HepG2 (cell line): Measurements from ENCODE around the gene TRIM10. TPM values are rescaled to one million over a fixed set of nuclear protein-coding genes. Genes with fewer than 3 reads are reported as not detected.

Source experiments
- ATAC-seq: fragments of 200-7000 bp; cut with Tn5 transposase; 3 replicates; pipeline ENCODE4 v1.9.1; 2020; ENCODE audit warnings: mild to moderate bottlenecking, moderate library complexity
- BruUV-seq: library from RNA; stranded (reverse); fragments of 400-500 nt; replicated peaks from 2 replicates; lab custom pipeline; 2021; lab: Mats Ljungman, UMichigan
- CTCF ChIA-PET: fragments of 300-600 bp; formaldehyde crosslinking; extraction: SDS; loops from one replicate; lab custom pipeline; 2021; ENCODE audit warnings: low total read pairs, inconsistent platforms, low intra/inter-chr PET ratio; lab: Yijun Ruan, JAX
- POLR2A ChIA-PET: fragments of 350-600 bp; sonication (Branson Sonifier 250); formaldehyde crosslinking; loops from one replicate; lab custom pipeline; 2020; ENCODE audit warnings: antibody characterized with exemption, inconsistent platforms; lab: Yijun Ruan, JAX
- DNase-seq: peaks from one replicate; pipeline ENCODE4 v3.0.0-alpha.2; 2015; ENCODE audit warnings: low spot score
- FAIRE-seq: peaks from 3 replicates; lab custom pipeline; 2011; peaks lifted over from hg19 to GRCh38; lab: Jason Lieb, UNC
- H2AFZ ChIP-seq: one replicate; pipeline ENCODE4 v1.6.1; 2011; ENCODE audit warnings: low read length, inconsistent platforms
- H3K27ac ChIP-seq: fragments of 300-600 bp; 3 replicates; pipeline ENCODE4 v1.8.0; 2011; ENCODE audit warnings: mixed run types, mild to moderate bottlenecking, mixed read lengths, low read length, inconsistent platforms; ENCODE audit not compliant: insufficient read depth; ENCODE audit errors: extremely low read length
- H3K27me3 ChIP-seq, 2 experiments: fragments of 200-600 bp in 1 of 2; 2 replicates in 1 of 2; 3 replicates in 1 of 2; pipeline versions ENCODE4 v1.6.0 to v1.8.0; 2011; ENCODE audit warnings: low read length in 2 of 2, mild to moderate bottlenecking in 2 of 2, moderate library complexity in 2 of 2, inconsistent platforms in 1 of 2; ENCODE audit not compliant: insufficient read depth in 2 of 2, control insufficient read depth in 1 of 2
- H3K36me3 ChIP-seq, 2 experiments: fragments of 200-600 bp in 1 of 2; replicated peaks in 1 of 2; 2 replicates in 1 of 2; 3 replicates in 1 of 2; pipeline versions ENCODE4 v1.5.1 to v1.8.0; 2011; ENCODE audit warnings: low read length in 2 of 2, inconsistent platforms in 1 of 2; ENCODE audit not compliant: insufficient read depth in 2 of 2, control insufficient read depth in 1 of 2
- H3K4me1 ChIP-seq: 2 replicates; pipeline ENCODE4 v1.5.1; 2012; ENCODE audit warnings: low read length, inconsistent platforms; ENCODE audit not compliant: insufficient read depth
- H3K4me2 ChIP-seq: 2 replicates; pipeline ENCODE4 v1.6.0; 2011; ENCODE audit warnings: low read depth, low read length, inconsistent platforms
- H3K4me3 ChIP-seq, 3 experiments: fragments of 200-600 bp in 1 of 3; sonication (generic), shearing (Covaris generic) in 1 of 3; replicated peaks in 1 of 3; 2 replicates each; pipeline ENCODE4 v1.5.1; 2011 to 2016; ENCODE audit warnings: low read length in 3 of 3, inconsistent platforms in 2 of 3, low read depth in 2 of 3, mild to moderate bottlenecking in 2 of 3, control low read depth in 1 of 3, mixed read lengths in 1 of 3; ENCODE audit not compliant: insufficient read depth in 1 of 3
- H3K79me2 ChIP-seq: one replicate; pipeline ENCODE4 v1.6.1; 2011; ENCODE audit warnings: low read length, inconsistent platforms; ENCODE audit not compliant: insufficient read depth
- H3K9ac ChIP-seq: 2 replicates; pipeline ENCODE4 v1.6.0; 2011; ENCODE audit warnings: mild to moderate bottlenecking, low read depth, low read length, inconsistent platforms; ENCODE audit not compliant: insufficient read depth
- H3K9me3 ChIP-seq: 2 replicates; pipeline ENCODE4 v1.5.1; 2012; ENCODE audit warnings: mild to moderate bottlenecking, low read length
- H4K20me1 ChIP-seq: 2 replicates; pipeline ENCODE4 v1.6.0; 2011; ENCODE audit warnings: inconsistent platforms, mild to moderate bottlenecking, low read length, moderate library complexity; ENCODE audit not compliant: insufficient read depth
- FOXK1 ChIP-seq: sonication (generic); formaldehyde crosslinking; IDR thresholded peaks from 2 replicates; pipeline ENCODE4 v1.4.0; 2020; ENCODE audit warnings: low read depth, missing genetic modification reagents, borderline replicate concordance
- MAF1 ChIP-seq: sonication (generic); formaldehyde crosslinking; IDR thresholded peaks from 2 replicates; pipeline ENCODE4 v1.5.0; 2020; ENCODE audit warnings: missing genetic modification reagents, borderline replicate concordance
- NCOA5 ChIP-seq: sonication (generic); formaldehyde crosslinking; IDR thresholded peaks from 2 replicates; pipeline ENCODE4 v1.4.0; 2020; ENCODE audit warnings: missing genetic modification reagents
- PAX8 ChIP-seq: sonication (generic); formaldehyde crosslinking; IDR thresholded peaks from 2 replicates; pipeline ENCODE4 v1.8.0; 2022; ENCODE audit warnings: mild to moderate bottlenecking, missing genetic modification reagents, borderline replicate concordance
- RFX1 ChIP-seq: fragments of 450-650 bp; IDR thresholded peaks from 2 replicates; pipeline ENCODE4 v1.6.1; 2017
- SMAD3 ChIP-seq: sonication (generic); formaldehyde crosslinking; IDR thresholded peaks from 2 replicates; pipeline ENCODE4 v1.4.0; 2020; ENCODE audit warnings: missing genetic modification reagents
- SNAPC2 ChIP-seq: sonication (generic); formaldehyde crosslinking; IDR thresholded peaks from 2 replicates; pipeline ENCODE4 v1.8.1; 2022; ENCODE audit warnings: mild to moderate bottlenecking, missing genetic modification reagents
- ZC3H13 ChIP-seq: sonication (generic); formaldehyde crosslinking; IDR thresholded peaks from 2 replicates; pipeline ENCODE4 v1.8.1; 2023; ENCODE audit warnings: mild to moderate bottlenecking, missing genetic modification reagents, moderate library complexity
- ZIK1 ChIP-seq: sonication (generic); formaldehyde crosslinking; IDR thresholded peaks from 2 replicates; pipeline ENCODE4 v1.5.0; 2020; ENCODE audit warnings: mild to moderate bottlenecking, low read depth, missing genetic modification reagents, borderline replicate concordance
- ZNF605 ChIP-seq: sonication (generic); formaldehyde crosslinking; IDR thresholded peaks from 2 replicates; pipeline ENCODE4 v1.8.0; 2022; ENCODE audit warnings: mild to moderate bottlenecking, missing genetic modification reagents
- ZNF747 ChIP-seq: sonication (generic); formaldehyde crosslinking; IDR thresholded peaks from 2 replicates; pipeline ENCODE4 v1.8.1; 2023; ENCODE audit warnings: missing genetic modification reagents, mild to moderate bottlenecking, borderline replicate concordance
- ZSCAN31 ChIP-seq: sonication (generic); formaldehyde crosslinking; IDR thresholded peaks from 2 replicates; pipeline ENCODE4 v1.5.0; 2020; ENCODE audit warnings: low read depth, mild to moderate bottlenecking, missing genetic modification reagents
- WGBS: methylation state at CpG from one replicate; pipeline ENCODE4 v1.1.6; 2017; ENCODE audit warnings: low lambda C conversion rate; 5-methylcytosine and 5-hydroxymethylcytosine counted together
- in situ Hi-C: cut with HindIII; loops from 2 replicates; pipeline ENCODE4 v1.10.0; 2017; ENCODE audit warnings: low pct_unique_long_range_greater_than_20kb; ENCODE audit not compliant: extremely low pct_ligation_motif_present
- intact Hi-C: fragments of 100-400 bp; cut with micrococcal nuclease; formaldehyde crosslinking; loops from one replicate; pipeline ENCODE4 v1.10.0; 2022; ENCODE audit not compliant: unreplicated experiment
- polyA plus RNA-seq, 8 experiments: library from polyadenylated mRNA; depleted of rRNA in 3 of 8; stranded (reverse) in 7 of 8; unstranded in 1 of 8; fragments of >200 nt; fragmentation: Illumina TruSeq in 4 of 8; extraction: Trizol in 4 of 8; gene quantifications; 2 replicates each; pipeline versions ENCODE4 v1.2.1 to v1.2.3, GENCODE V29; 2011 to 2016; ENCODE audit warnings: low read depth in 4 of 8, missing spikeins in 1 of 8, mixed read lengths in 1 of 8; ENCODE audit not compliant: insufficient read depth in 1 of 8
- total RNA-seq, 5 experiments: library from RNA; depleted of rRNA; stranded (reverse); fragments of >200 nt; fragmentation: Illumina TruSeq; extraction: Trizol; gene quantifications; 2 replicates each; pipeline ENCODE4 v1.2.3, GENCODE V29; 2016; ENCODE audit warnings: low read depth in 1 of 5
- TF ChIP-seq, protein P1 (sequence below): sonication (generic); formaldehyde crosslinking; IDR thresholded peaks from 2 replicates; pipeline ENCODE4 v1.4.0; 2020; ENCODE audit warnings: mild to moderate bottlenecking, missing genetic modification reagents

The TRIM10 gene
- total and polyA plus RNA-seq, 2 of the 13 experiments (the other 11 are each of a cell fraction or from before 2014, with no cell fraction given): 4.1 to 6.8 TPM

DNA sequence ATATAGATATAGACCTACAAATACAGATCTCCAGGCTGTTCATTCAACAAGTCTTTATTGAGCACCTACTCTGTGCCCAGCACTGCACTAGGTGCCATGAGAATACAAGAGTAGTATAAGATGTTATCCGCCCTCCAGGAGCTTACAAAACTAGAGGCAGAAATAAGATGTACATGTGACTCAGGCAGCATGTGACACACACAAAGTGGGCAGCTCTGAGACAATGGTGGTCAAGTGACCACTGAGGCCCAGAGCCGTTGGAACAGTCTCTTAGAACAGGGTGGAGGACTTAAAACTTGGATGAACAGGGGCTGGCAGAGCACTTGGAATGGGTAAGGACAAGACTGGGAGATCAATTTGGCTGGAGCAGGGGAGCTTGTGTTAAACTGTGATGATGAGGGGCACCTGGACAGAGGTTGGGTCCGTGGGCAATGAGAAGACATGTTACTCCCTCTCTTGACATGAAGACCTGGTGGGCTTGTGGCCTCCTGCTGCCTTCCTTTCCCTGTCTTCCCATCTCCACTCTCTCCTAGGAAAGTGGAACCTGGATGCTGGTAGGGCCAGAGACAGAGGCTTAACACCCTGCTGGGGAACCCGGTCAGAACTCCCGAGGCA, 23.5 kb upstream of the TRIM10 start:
- in situ Hi-C loops: no loop called here
- no TSS peak for BruUV-seq
- no peak for DNase-seq
- Histone ChIP-seq H3K4me2 (no peak overlapping the region), H3K9ac (no peak overlapping the region), H3K79me2 (no peaks in the 10 kb centered on the region), H3K27me3 (no peaks in the 10 kb centered on the region), H4K20me1 (no peaks in the 10 kb centered on the region), H3K9me3 (peaks cover 4% of the 10 kb centered on the region), H3K27ac (no peak overlapping the region)
- FAIRE-seq: no peak
- ATAC-seq: no peak
- no peak for TF ChIP-seq SNAPC2
- 0 out of 2 replicates have a peak, but pooled peaks have one; percentile 45 for TF ChIP-seq ZNF605 (CRISPR knock-in tag)
- TF ChIP-seq MAF1: no peak
- no peak for TF ChIP-seq ZSCAN31 (CRISPR knock-in tag)
- no peak for TF ChIP-seq RFX1
- no peak for TF ChIP-seq FOXK1 (CRISPR knock-in tag)
- TF ChIP-seq PAX8: no peak
- no peak for TF ChIP-seq ZNF747 (CRISPR knock-in tag)
- TF ChIP-seq ZIK1 (CRISPR knock-in tag): no peak
- peak; percentile 59; the same call in 1 of the 2 replicates for TF ChIP-seq NCOA5 (CRISPR knock-in tag)
- TF ChIP-seq ZC3H13 (CRISPR knock-in tag): peak; percentile 64; the same call in 1 of the 2 replicates
- TF ChIP-seq, protein P1, sequence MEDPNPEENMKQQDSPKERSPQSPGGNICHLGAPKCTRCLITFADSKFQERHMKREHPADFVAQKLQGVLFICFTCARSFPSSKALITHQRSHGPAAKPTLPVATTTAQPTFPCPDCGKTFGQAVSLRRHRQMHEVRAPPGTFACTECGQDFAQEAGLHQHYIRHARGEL (CRISPR knock-in tag): no peak
- TF ChIP-seq SMAD3: no peak
- TF ChIP-seq, all 625 proteins: peak for 3
- intact Hi-C loops: no loop called here
- Histone ChIP-seq H3K36me3 (peaks cover 13 to 39% of the 10 kb centered on the region in 2 experiments), H2AFZ (no peak overlapping the region), H3K4me1 (peaks cover 7% of the 10 kb centered on the region), H3K4me3 (no peak overlapping the region)
- ChIA-PET POLR2A (no interaction called here), CTCF (no interaction called here)
- 84% methylated on average over 5 of the region's 5 CpGs for WGBS
